Measurements from ENCODE around the gene KIFC1.
"Not testable (repeated sequence)": the region's sequence is repeated elsewhere in the genome, so short reads cannot be mapped to it uniquely, and the experiment has no call there.

KIFC1 gene

GRCh38 chr6:33391278-33391921 is at the start of gene KIFC1:
Gene KIFC1 (plus strand): TSS chr6:33391823. CDS start chr6:33391986, 163 bp downstream.
- Histone ChIP-seq H3K27ac (peak within 1 kb of the TSS; percentile 87), H3K4me3 (ENCODE audit: low read depth in 1 of 2, low read length in 1 of 2) (peak within 1 kb of the TSS; percentile 73 to 80), H3K4me1 (ENCODE audit: control insufficient read depth in 1 of 2, insufficient read depth in 1 of 2, low read depth in 1 of 2, low read length in 1 of 2) (peaks cover 28 to 30% of the 10 kb centered on the region in 2 experiments), H3K9me3 (no peaks in the 10 kb centered on the region), H3K36me3 (no peaks in the 10 kb centered on the region), H3K27me3 (no peaks in the 10 kb centered on the region)
- TF ChIP-seq CTCF (IDR thresholded peaks at IDR 0.05): peak; percentile 99

- H3K36me3 ChIP-seq; H3K9me3 ChIP-seq; H3K4me1 ChIP-seq (ENCODE audit: control insufficient read depth in 1 of 2, insufficient read depth in 1 of 2, low read depth in 1 of 2, low read length in 1 of 2); H3K4me3 ChIP-seq (ENCODE audit: low read depth in 1 of 2, low read length in 1 of 2); H3K27me3 ChIP-seq; H3K27ac ChIP-seq: not testable (repeated sequence)
Measured at GRCh38 chr6:33343606-33343952, 48.0 kb upstream of the KIFC1 start.

GRCh38 chr6:33343953-33344611 is 47.5 kb upstream of the KIFC1 start:
- Histone ChIP-seq H3K4me3 (ENCODE audit: low read depth in 1 of 2, low read length in 1 of 2) (no peak overlapping the region), H3K36me3 (no peaks in the 10 kb centered on the region), H3K4me1 (ENCODE audit: control insufficient read depth in 1 of 2, insufficient read depth in 1 of 2, low read depth in 1 of 2, low read length in 1 of 2) (peaks cover 8 to 10% of the 10 kb centered on the region in 2 experiments), H3K9me3 (no peaks in the 10 kb centered on the region), H3K27ac (no peak overlapping the region), H3K27me3 (no peaks in the 10 kb centered on the region)
- TF ChIP-seq CTCF (IDR thresholded peaks at IDR 0.05): no peak

GRCh38 chr6:33344701-33345697 is 46.6 kb upstream of the KIFC1 start:
- H3K27ac ChIP-seq: peak overlapping the region; percentile 35
- H3K4me1 ChIP-seq (ENCODE audit: control insufficient read depth in 1 of 2, insufficient read depth in 1 of 2, low read depth in 1 of 2, low read length in 1 of 2): peaks cover 8 to 10% of the 10 kb centered on the region in 2 experiments
- peak; percentile 88 for TF ChIP-seq CTCF (IDR thresholded peaks at IDR 0.05)
- H3K27me3 ChIP-seq: no peaks in the 10 kb centered on the region
- H3K4me3 ChIP-seq (ENCODE audit: low read depth in 1 of 2, low read length in 1 of 2): peak overlapping the region; percentile 0 to 29
- no peaks in the 10 kb centered on the region for H3K36me3 ChIP-seq
- H3K9me3 ChIP-seq: no peaks in the 10 kb centered on the region

- not testable (repeated sequence) for H3K4me1 ChIP-seq (ENCODE audit: control insufficient read depth in 1 of 2, insufficient read depth in 1 of 2, low read depth in 1 of 2, low read length in 1 of 2); H3K27me3 ChIP-seq; H3K9me3 ChIP-seq; H3K36me3 ChIP-seq; H3K4me3 ChIP-seq (ENCODE audit: low read depth in 1 of 2, low read length in 1 of 2); H3K27ac ChIP-seq
Measured at GRCh38 chr6:33346972-33347371, 44.7 kb upstream of the KIFC1 start.

GRCh38 chr6:33347816-33348215 is 43.8 kb upstream of the KIFC1 start:
- Histone ChIP-seq H3K4me1 (ENCODE audit: control insufficient read depth in 1 of 2, insufficient read depth in 1 of 2, low read depth in 1 of 2, low read length in 1 of 2) (peaks cover 8 to 10% of the 10 kb centered on the region in 2 experiments), H3K27ac (no peak overlapping the region), H3K36me3 (no peaks in the 10 kb centered on the region), H3K27me3 (no peaks in the 10 kb centered on the region), H3K9me3 (no peaks in the 10 kb centered on the region), H3K4me3 (ENCODE audit: low read depth in 1 of 2, low read length in 1 of 2) (no peak overlapping the region)
- TF ChIP-seq CTCF (IDR thresholded peaks at IDR 0.05): no peak

GRCh38 chr6:33355860-33356259 is 35.8 kb upstream of the KIFC1 start:
- H3K4me1 ChIP-seq (ENCODE audit: control insufficient read depth in 1 of 2, insufficient read depth in 1 of 2, low read depth in 1 of 2, low read length in 1 of 2); H3K4me3 ChIP-seq (ENCODE audit: low read depth in 1 of 2, low read length in 1 of 2); H3K27me3 ChIP-seq; H3K27ac ChIP-seq; H3K36me3 ChIP-seq; H3K9me3 ChIP-seq: not testable (repeated sequence)
